ENCODE data around the gene KHDRBS1. TPM values are rescaled to one million over a fixed set of nuclear protein-coding genes. Genes with fewer than 3 reads are reported as not detected.
A peak's percentile ranks its signal among the peaks of the same experiment; 100 is the strongest.
"Not testable (repeated sequence)": the region's sequence is repeated elsewhere in the genome, so short reads cannot be mapped to it uniquely, and the experiment has no call there.

The KHDRBS1 gene
- total and polyA plus RNA-seq, 8 donors, result 21.4 to 99.9 (median 59.0) TPM

DNA sequence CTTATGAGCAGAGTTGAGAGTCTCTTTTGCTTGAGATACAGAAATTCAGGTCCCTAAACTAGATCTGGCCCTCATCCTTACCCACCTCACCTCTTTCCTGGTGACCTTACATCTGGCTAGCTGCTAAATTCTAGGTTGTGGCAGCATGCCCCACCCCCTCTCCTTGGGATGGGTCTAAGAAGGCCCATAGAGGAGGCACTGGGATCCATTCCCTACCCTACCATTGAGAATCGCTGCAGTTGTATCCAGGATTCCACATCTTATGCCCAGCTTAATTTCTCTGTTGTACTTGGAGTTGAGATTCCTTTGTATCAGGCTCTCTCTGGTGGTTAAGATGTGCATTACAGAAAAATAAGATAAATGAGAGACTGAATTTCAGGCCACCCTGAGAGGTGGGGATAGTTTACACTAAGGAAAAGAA, 49.6 kb downstream of the KHDRBS1 start:
- Histone ChIP-seq H3K4me1 (peaks cover 11 to 38% (median 27%) of the 10 kb centered on the region in 4 donors), H3K4me3 (no peak overlapping the region), H3K36me3 (peaks cover 2 to 43% (median 24%) of the 10 kb centered on the region in 4 donors), H3K27me3 (no peaks in the 10 kb centered on the region), H3K9me3 (no peaks in the 10 kb centered on the region), H3K27ac (peak overlapping the region in 4 of 5 donors; percentile 12 to 61 (median 35))
- intact Hi-C loops (cut with DNase I; ENCODE audit: low total_unique reads), result loop anchor here (10.0 kb wide), 1 partner anchor 48 kb away; the partner anchor contains the start of gene KHDRBS1
- TF ChIP-seq, protein P1, sequence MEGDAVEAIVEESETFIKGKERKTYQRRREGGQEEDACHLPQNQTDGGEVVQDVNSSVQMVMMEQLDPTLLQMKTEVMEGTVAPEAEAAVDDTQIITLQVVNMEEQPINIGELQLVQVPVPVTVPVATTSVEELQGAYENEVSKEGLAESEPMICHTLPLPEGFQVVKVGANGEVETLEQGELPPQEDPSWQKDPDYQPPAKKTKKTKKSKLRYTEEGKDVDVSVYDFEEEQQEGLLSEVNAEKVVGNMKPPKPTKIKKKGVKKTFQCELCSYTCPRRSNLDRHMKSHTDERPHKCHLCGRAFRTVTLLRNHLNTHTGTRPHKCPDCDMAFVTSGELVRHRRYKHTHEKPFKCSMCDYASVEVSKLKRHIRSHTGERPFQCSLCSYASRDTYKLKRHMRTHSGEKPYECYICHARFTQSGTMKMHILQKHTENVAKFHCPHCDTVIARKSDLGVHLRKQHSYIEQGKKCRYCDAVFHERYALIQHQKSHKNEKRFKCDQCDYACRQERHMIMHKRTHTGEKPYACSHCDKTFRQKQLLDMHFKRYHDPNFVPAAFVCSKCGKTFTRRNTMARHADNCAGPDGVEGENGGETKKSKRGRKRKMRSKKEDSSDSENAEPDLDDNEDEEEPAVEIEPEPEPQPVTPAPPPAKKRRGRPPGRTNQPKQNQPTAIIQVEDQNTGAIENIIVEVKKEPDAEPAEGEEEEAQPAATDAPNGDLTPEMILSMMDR (IDR thresholded peaks at IDR 0.05), result peak in 5 of 7 experiments; percentile 43 to 66 (median 54)
- TF ChIP-seq POLR2A (IDR thresholded peaks at IDR 0.05), result no peak
- peak in 1 of 2 donors; percentile 81 for DNase-seq
- WGBS, 5 donors, result 17 to 30% (median 23%) methylated on average over 1 of the region's 1 CpG

DNA sequence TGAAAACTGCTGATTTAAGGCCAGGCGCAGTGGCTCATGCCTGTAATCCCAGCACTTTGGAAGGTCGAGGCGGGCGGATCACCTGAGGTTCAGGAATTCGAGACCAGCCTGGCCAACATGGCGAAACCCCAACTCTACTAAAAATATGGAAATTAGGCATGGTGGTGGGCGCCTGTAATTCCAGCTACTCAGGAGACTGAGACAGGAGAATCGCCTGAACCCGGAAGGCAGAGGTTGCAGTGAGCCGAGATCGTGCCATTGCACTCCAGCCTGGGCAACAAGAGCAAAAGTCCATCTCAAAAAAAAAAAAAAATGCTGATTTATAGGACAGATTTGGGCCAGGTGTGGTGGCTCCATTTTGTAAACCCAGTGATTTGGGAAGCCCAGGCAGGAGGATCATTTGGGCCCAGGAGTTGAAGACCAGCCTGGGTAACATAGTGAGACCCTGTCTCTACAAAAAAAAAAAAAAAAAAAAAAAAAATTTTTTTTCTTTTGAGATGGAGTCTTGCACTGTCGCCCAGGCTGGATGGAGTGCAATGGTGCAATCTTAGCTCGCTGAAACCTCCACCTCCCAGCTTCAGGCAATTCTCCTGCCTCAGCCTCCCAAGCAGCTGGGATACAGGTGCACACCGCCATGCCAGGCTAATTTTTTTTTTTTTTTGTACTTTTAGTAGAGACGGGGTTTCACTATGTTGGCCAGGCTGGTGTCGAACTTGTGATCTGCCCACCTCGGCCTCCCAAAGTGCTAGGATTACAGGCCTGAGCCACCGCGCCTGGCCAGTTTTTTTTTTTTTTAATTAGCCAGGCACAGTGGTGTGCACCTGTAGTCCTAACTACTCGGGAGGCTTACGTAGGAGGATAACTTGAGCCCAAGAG, 52.2 kb downstream of the KHDRBS1 start:
- H3K4me3 ChIP-seq, DNase-seq, H3K9me3 ChIP-seq, H3K27me3 ChIP-seq: not testable (repeated sequence)
- H3K27ac ChIP-seq, result peak overlapping the region in 3 of 5 donors; percentile 30 to 58 (median 57)
- intact Hi-C loops (cut with DNase I; ENCODE audit: low total_unique reads), result loop anchor here (10.0 kb wide), 1 partner anchor 51 kb away; the partner anchor contains the start of gene KHDRBS1
- H3K36me3 ChIP-seq, result peaks cover 0 to 18% (median 5%) of the 10 kb centered on the region in 4 donors
- peaks cover 11 to 44% (median 28%) of the 10 kb centered on the region in 4 donors for H3K4me1 ChIP-seq
- WGBS, 5 donors, result 67 to 82% (median 69%) methylated on average over 20 to 21 of the region's 21 CpGs

DNA sequence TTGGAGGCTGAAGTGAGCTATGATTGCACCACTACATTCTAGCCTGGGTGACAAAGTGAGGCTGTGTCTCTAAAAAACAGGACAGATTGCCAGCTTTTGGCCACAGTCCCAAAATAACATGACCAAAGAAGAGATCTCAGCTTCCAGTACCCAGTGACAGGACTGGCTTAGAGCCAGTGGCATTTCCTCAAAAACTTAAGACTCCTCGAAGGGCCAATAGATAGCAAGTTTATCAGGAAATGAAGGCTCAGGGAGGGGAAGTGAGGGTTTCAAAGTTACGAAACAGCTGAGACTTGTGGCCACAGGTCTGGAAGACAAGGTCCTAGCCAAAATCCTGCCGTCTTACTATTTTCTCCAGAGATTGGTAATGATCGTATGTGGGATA, 52.8 kb downstream of the KHDRBS1 start:
- H3K9me3 ChIP-seq, result no peaks in the 10 kb centered on the region
- peak; percentile 53 to 76 for DNase-seq
- H3K4me1 ChIP-seq, result peaks cover 11 to 48% (median 30%) of the 10 kb centered on the region in 4 donors
- TF ChIP-seq, protein P1 (IDR thresholded peaks at IDR 0.05), result no peak
- peak in 2 of 3 donors; percentile 20 to 61 for TF ChIP-seq POLR2AphosphoS5 (IDR thresholded peaks at IDR 0.05)
- intact Hi-C loops (cut with DNase I; ENCODE audit: low total_unique reads), result loop anchor here (10.0 kb wide), 1 partner anchor 52 kb away; the partner anchor contains the start of gene KHDRBS1
- no peak overlapping the region for H3K4me3 ChIP-seq
- H3K27me3 ChIP-seq, result no peaks in the 10 kb centered on the region
- peak overlapping the region in 3 of 5 donors; percentile 30 to 58 (median 57) for H3K27ac ChIP-seq
- WGBS, 5 donors, result 1 to 7% (median 1%) methylated on average over 4 of the region's 4 CpGs
- H3K36me3 ChIP-seq, result peaks cover 0 to 11% (median 2%) of the 10 kb centered on the region in 4 donors

DNA sequence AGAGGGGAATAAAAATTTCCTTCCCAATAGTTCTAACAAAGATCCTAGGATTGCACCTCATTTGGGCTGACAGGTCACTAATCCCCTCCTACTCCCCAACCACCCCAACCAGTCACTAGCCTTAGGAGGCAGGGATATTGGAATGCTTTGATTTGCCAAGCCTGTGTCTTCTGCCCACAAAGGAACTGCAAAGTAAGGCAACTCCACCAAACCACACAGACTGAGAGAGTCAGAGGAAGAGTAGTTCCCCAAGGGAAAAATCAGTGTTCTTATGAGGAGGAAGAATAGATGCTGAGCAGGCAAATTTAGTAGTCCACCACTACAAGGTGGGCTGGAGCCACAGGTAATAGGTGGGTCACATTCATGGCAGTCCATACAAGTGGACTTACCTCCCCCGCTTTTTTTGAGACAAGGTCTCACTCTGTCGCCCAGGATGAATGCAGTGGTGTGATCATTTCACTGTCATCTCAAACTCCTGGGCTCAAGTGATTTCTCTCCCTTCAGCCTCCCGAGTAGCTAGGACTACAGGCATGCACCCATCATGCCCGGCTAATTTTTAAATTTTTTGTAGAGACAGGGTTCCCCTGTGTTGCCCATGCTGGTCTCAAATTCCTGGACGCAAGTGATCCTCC, 55.4 kb downstream of the KHDRBS1 start:
- H3K27me3 ChIP-seq, result no peaks in the 10 kb centered on the region
- DNase-seq, result no peak
- no peak overlapping the region for H3K4me3 ChIP-seq

More for the DNA sequence above, 55.4 kb downstream of the KHDRBS1 start:
- intact Hi-C loops (cut with DNase I; ENCODE audit: low total_unique reads), result loop anchor here (10.0 kb wide), 1 partner anchor 54 kb away; the partner anchor contains the start of gene KHDRBS1
- WGBS, 5 donors, result 72 to 87% (median 80%) methylated on average over 5 of the region's 5 CpGs
- H3K4me1 ChIP-seq, result peaks cover 16 to 52% (median 36%) of the 10 kb centered on the region in 4 donors
- H3K9me3 ChIP-seq, result no peaks in the 10 kb centered on the region
- H3K27ac ChIP-seq, result no peak overlapping the region
- peaks cover 0 to 2% (median 0%) of the 10 kb centered on the region in 4 donors for H3K36me3 ChIP-seq
- TF ChIP-seq POLR2AphosphoS5 (IDR thresholded peaks at IDR 0.05) (no peak), POLR2A (IDR thresholded peaks at IDR 0.05) (no peak), EP300 (IDR thresholded peaks at IDR 0.05) (no peak)
- TF ChIP-seq, protein P1 (IDR thresholded peaks at IDR 0.05), result no peak

Measured in stomach (tissue), 9 donors.